Activated T-helper 1 cell treated with anti-CD3 and anti-CD28 coated beads, Interleukin-12 subunit alpha, Interleukin-12 subunit beta, Interleukin-2, Interleukin-4 antibody, amounts not matched to agents 30 ng/mL and 10 ng/mL and 1 ng/mL, durations not matched to agents 14 hours and 24 hours and 36 hours (primary cell): ENCODE results near the gene GLB1L2. TPM values are rescaled to one million over a fixed set of nuclear protein-coding genes. Genes with fewer than 3 reads are reported as not detected.

Source experiments
- DNase-seq: peaks from one replicate; pipeline ENCODE4 v3.0.0; 2021; ENCODE audit warnings: low spot score
- H3K27ac Mint-ChIP-seq: one replicate; pipeline ENCODE4 v1.8.0; 2021; ENCODE audit warnings: mild to moderate bottlenecking, mixed read lengths
- H3K27me3 Mint-ChIP-seq: one replicate; pipeline ENCODE4 v1.8.0; 2022; ENCODE audit warnings: mild to moderate bottlenecking, moderate library complexity, mixed read lengths; ENCODE audit not compliant: insufficient read depth
- H3K36me3 Mint-ChIP-seq: one replicate; pipeline ENCODE4 v1.8.0; 2021; ENCODE audit warnings: low read depth, mixed read lengths
- H3K4me1 Mint-ChIP-seq: one replicate; pipeline ENCODE4 v1.8.0; 2021; ENCODE audit warnings: low read depth, mixed read lengths
- H3K4me3 Mint-ChIP-seq: one replicate; pipeline ENCODE4 v1.8.0; 2021; ENCODE audit warnings: mild to moderate bottlenecking, moderate library complexity, mixed read lengths
- H3K9me3 Mint-ChIP-seq: one replicate; pipeline ENCODE4 v1.8.0; 2021; ENCODE audit warnings: mixed read lengths
- intact Hi-C: fragments of 100-400 bp; cut with micrococcal nuclease; formaldehyde crosslinking; loops from one replicate; pipeline ENCODE4 v1.15.1; 2024
- total RNA-seq: library from RNA; stranded (reverse); gene quantifications from 2 replicates; pipeline ENCODE4 v1.2.3, GENCODE V29; 2022

GLB1L2 gene
- total RNA-seq, 1 donor from 2014 or later = 11.5 TPM

- Mint-ChIP-seq H3K4me3 (no peak overlapping the region), H3K4me1 (no peaks in the 10 kb centered on the region), H3K27ac (no peak overlapping the region), H3K36me3 (no peaks in the 10 kb centered on the region), H3K27me3 (peaks cover 2% of the 10 kb centered on the region), H3K9me3 (no peaks in the 10 kb centered on the region)
- no peak for DNase-seq
- intact Hi-C loops = loop anchor here (10.0 kb wide), 1 partner anchor 497 kb away; no protein-coding TSS in a partner anchor
Measured at GRCh38 chr11:134367781-134368180, 36.0 kb downstream of the GLB1L2 start.

GRCh38 chr11:134369656-134370525 is 38.1 kb downstream of the GLB1L2 start:
- no peaks in the 10 kb centered on the region for H3K36me3 Mint-ChIP-seq
- peaks cover 2% of the 10 kb centered on the region for H3K27me3 Mint-ChIP-seq
- no peaks in the 10 kb centered on the region for H3K9me3 Mint-ChIP-seq
- H3K27ac Mint-ChIP-seq = no peak overlapping the region
- intact Hi-C loops = loop anchor here (10.0 kb wide), 1 partner anchor 495 kb away; no protein-coding TSS in a partner anchor
- DNase-seq = no peak
- no peaks in the 10 kb centered on the region for H3K4me1 Mint-ChIP-seq
- H3K4me3 Mint-ChIP-seq = no peak overlapping the region

- Mint-ChIP-seq H3K27me3 (peaks cover 2% of the 10 kb centered on the region), H3K4me3 (no peak overlapping the region), H3K27ac (no peak overlapping the region), H3K9me3 (no peaks in the 10 kb centered on the region), H3K4me1 (no peaks in the 10 kb centered on the region), H3K36me3 (no peaks in the 10 kb centered on the region)
- DNase-seq = no peak
- intact Hi-C loops = no loop called here
Measured at GRCh38 chr11:134370526-134371435, 39.0 kb downstream of the GLB1L2 start.

- Mint-ChIP-seq H3K27me3 (peaks cover 2% of the 10 kb centered on the region), H3K27ac (no peak overlapping the region), H3K36me3 (no peaks in the 10 kb centered on the region), H3K9me3 (no peaks in the 10 kb centered on the region), H3K4me1 (no peaks in the 10 kb centered on the region), H3K4me3 (no peak overlapping the region)
- intact Hi-C loops = no loop called here
- no peak for DNase-seq
Measured at GRCh38 chr11:134371436-134372185, 39.8 kb downstream of the GLB1L2 start.

- DNase-seq = no peak
- intact Hi-C loops = no loop called here
- Mint-ChIP-seq H3K9me3 (no peaks in the 10 kb centered on the region), H3K36me3 (no peaks in the 10 kb centered on the region), H3K27me3 (no peaks in the 10 kb centered on the region), H3K27ac (no peak overlapping the region), H3K4me1 (no peaks in the 10 kb centered on the region), H3K4me3 (no peak overlapping the region)
Measured at GRCh38 chr11:134372536-134372935, 40.7 kb downstream of the GLB1L2 start.

- Mint-ChIP-seq H3K36me3 (no peaks in the 10 kb centered on the region), H3K27me3 (no peaks in the 10 kb centered on the region), H3K4me1 (no peaks in the 10 kb centered on the region), H3K4me3 (no peak overlapping the region), H3K27ac (no peak overlapping the region), H3K9me3 (no peaks in the 10 kb centered on the region)
- DNase-seq = no peak
- intact Hi-C loops = no loop called here
Measured at GRCh38 chr11:134372961-134373360, 41.2 kb downstream of the GLB1L2 start.

- H3K4me3 Mint-ChIP-seq = no peak overlapping the region
- no peaks in the 10 kb centered on the region for H3K27me3 Mint-ChIP-seq
- intact Hi-C loops = no loop called here
- no peak for DNase-seq
- H3K27ac Mint-ChIP-seq = no peak overlapping the region
- H3K9me3 Mint-ChIP-seq = no peaks in the 10 kb centered on the region
- no peaks in the 10 kb centered on the region for H3K36me3 Mint-ChIP-seq
- H3K4me1 Mint-ChIP-seq = no peaks in the 10 kb centered on the region
Measured at GRCh38 chr11:134373591-134374052, 41.8 kb downstream of the GLB1L2 start.

- no peaks in the 10 kb centered on the region for H3K9me3 Mint-ChIP-seq
- H3K4me3 Mint-ChIP-seq = no peak overlapping the region
- no peaks in the 10 kb centered on the region for H3K27me3 Mint-ChIP-seq
- no peaks in the 10 kb centered on the region for H3K4me1 Mint-ChIP-seq
- H3K36me3 Mint-ChIP-seq = no peaks in the 10 kb centered on the region
- intact Hi-C loops = no loop called here
- no peak overlapping the region for H3K27ac Mint-ChIP-seq
- DNase-seq = no peak
Measured at GRCh38 chr11:134374171-134374570, 42.4 kb downstream of the GLB1L2 start.

GRCh38 chr11:134374891-134375550 is 43.2 kb downstream of the GLB1L2 start:
- H3K4me1 Mint-ChIP-seq = no peaks in the 10 kb centered on the region
- H3K4me3 Mint-ChIP-seq = no peak overlapping the region
- H3K9me3 Mint-ChIP-seq = no peaks in the 10 kb centered on the region
- H3K36me3 Mint-ChIP-seq = no peaks in the 10 kb centered on the region
- no peak for DNase-seq
- intact Hi-C loops = no loop called here
- no peak overlapping the region for H3K27ac Mint-ChIP-seq
- peaks cover 3% of the 10 kb centered on the region for H3K27me3 Mint-ChIP-seq

- no peaks in the 10 kb centered on the region for H3K36me3 Mint-ChIP-seq
- H3K27me3 Mint-ChIP-seq = peaks cover 3% of the 10 kb centered on the region
- H3K9me3 Mint-ChIP-seq = no peaks in the 10 kb centered on the region
- intact Hi-C loops = no loop called here
- DNase-seq = no peak
- no peaks in the 10 kb centered on the region for H3K4me1 Mint-ChIP-seq
- no peak overlapping the region for H3K27ac Mint-ChIP-seq
- no peak overlapping the region for H3K4me3 Mint-ChIP-seq
Measured at GRCh38 chr11:134376150-134376921, 44.5 kb downstream of the GLB1L2 start.

GRCh38 chr11:134377876-134378275 is 46.1 kb downstream of the GLB1L2 start:
- H3K27me3 Mint-ChIP-seq = peaks cover 3% of the 10 kb centered on the region
- no peaks in the 10 kb centered on the region for H3K9me3 Mint-ChIP-seq
- H3K4me3 Mint-ChIP-seq = no peak overlapping the region
- H3K4me1 Mint-ChIP-seq = no peaks in the 10 kb centered on the region
- H3K36me3 Mint-ChIP-seq = no peaks in the 10 kb centered on the region
- intact Hi-C loops = no loop called here
- no peak overlapping the region for H3K27ac Mint-ChIP-seq
- no peak for DNase-seq
